ENCODE data around the gene PAM. TPM values are rescaled to one million over a fixed set of nuclear protein-coding genes. Genes with fewer than 3 reads are reported as not detected.

Gene PAM
- total RNA-seq, 1 donor from 2014 or later = 227 TPM

- peaks cover 8% of the 10 kb centered on the region for H3K36me3 ChIP-seq
- intact Hi-C loops (cut with DNase I) = no loop called here
- H3K4me3 ChIP-seq = no peak overlapping the region
- H3K9me3 ChIP-seq = no peaks in the 10 kb centered on the region
- H3K27me3 ChIP-seq = no peaks in the 10 kb centered on the region
- no peaks in the 10 kb centered on the region for H3K4me1 ChIP-seq
- no peak for TF ChIP-seq CTCF (IDR thresholded peaks at IDR 0.05)
- DNase-seq = peak; percentile 44
- peak; percentile 41 for ATAC-seq
- H3K27ac ChIP-seq = no peak overlapping the region
Measured at GRCh38 chr5:103033696-103034095, 278.6 kb downstream of the PAM start.

GRCh38 chr5:103034662-103035392, 279.7 kb downstream of the PAM start:
- intact Hi-C loops (cut with DNase I) = no loop called here
- no peak for TF ChIP-seq CTCF (IDR thresholded peaks at IDR 0.05)
- H3K27me3 ChIP-seq = no peaks in the 10 kb centered on the region
- H3K9me3 ChIP-seq = no peaks in the 10 kb centered on the region
- H3K36me3 ChIP-seq = no peaks in the 10 kb centered on the region
- DNase-seq (peak; percentile 52), ATAC-seq (peak; percentile 14)
- H3K4me3 ChIP-seq = no peak overlapping the region
- H3K27ac ChIP-seq = no peak overlapping the region
- H3K4me1 ChIP-seq = no peaks in the 10 kb centered on the region

- no peak for ATAC-seq
- Histone ChIP-seq H3K36me3 (no peaks in the 10 kb centered on the region), H3K27me3 (no peaks in the 10 kb centered on the region), H3K4me1 (no peaks in the 10 kb centered on the region), H3K9me3 (no peaks in the 10 kb centered on the region), H3K27ac (no peak overlapping the region), H3K4me3 (no peak overlapping the region)
- intact Hi-C loops (cut with DNase I) = no loop called here
- no peak for DNase-seq
- no peak for TF ChIP-seq CTCF (IDR thresholded peaks at IDR 0.05)
Measured at GRCh38 chr5:103035701-103036100, 280.6 kb downstream of the PAM start.

GRCh38 chr5:103036601-103037000, 281.5 kb downstream of the PAM start:
- H3K4me3 ChIP-seq = no peak overlapping the region
- intact Hi-C loops (cut with DNase I) = no loop called here
- H3K36me3 ChIP-seq = no peaks in the 10 kb centered on the region
- DNase-seq (no peak), ATAC-seq (no peak)
- no peaks in the 10 kb centered on the region for H3K4me1 ChIP-seq
- TF ChIP-seq CTCF (IDR thresholded peaks at IDR 0.05) = no peak
- no peaks in the 10 kb centered on the region for H3K9me3 ChIP-seq
- H3K27ac ChIP-seq = no peak overlapping the region
- no peaks in the 10 kb centered on the region for H3K27me3 ChIP-seq

- Histone ChIP-seq H3K27ac (no peak overlapping the region), H3K4me1 (no peaks in the 10 kb centered on the region), H3K36me3 (no peaks in the 10 kb centered on the region), H3K27me3 (no peaks in the 10 kb centered on the region), H3K9me3 (no peaks in the 10 kb centered on the region), H3K4me3 (no peak overlapping the region)
- intact Hi-C loops (cut with DNase I) = no loop called here
- DNase-seq = no peak
- TF ChIP-seq CTCF (IDR thresholded peaks at IDR 0.05) = no peak
- ATAC-seq = no peak
Measured at GRCh38 chr5:103037673-103038455, 282.8 kb downstream of the PAM start.

Data from upper lobe of right lung (tissue), 1 donor.